ENCODE results near the gene SH3RF2.

GRCh38 chr5:145967296-145967695 is 30.9 kb downstream of the SH3RF2 start:
- TF ChIP-seq CTCF (IDR thresholded peaks at IDR 0.05) (no peak), POLR2A (IDR thresholded peaks at IDR 0.05) (no peak), EP300 (IDR thresholded peaks at IDR 0.05) (no peak), POLR2AphosphoS5 (IDR thresholded peaks at IDR 0.05) (no peak)

Measured in suprapubic skin (tissue), 4 donors.